ENCODE results near the gene NHP2. TPM values are rescaled to one million over a fixed set of nuclear protein-coding genes. Genes with fewer than 3 reads are reported as not detected.

Gene NHP2
- 136 and 161 TPM in 2 replicates for total RNA-seq (ENCODE audit: low replicate concordance)
- long read RNA-seq, transcript NHP2-201 (4 exons, 865 nt), result major isoform, 44 of 46 reads
- long read RNA-seq, partial matches to known transcripts, result 1 of 46 reads
- long read RNA-seq, other reads (novel, unspliced or antisense), result 0 of 46 reads

DNA sequence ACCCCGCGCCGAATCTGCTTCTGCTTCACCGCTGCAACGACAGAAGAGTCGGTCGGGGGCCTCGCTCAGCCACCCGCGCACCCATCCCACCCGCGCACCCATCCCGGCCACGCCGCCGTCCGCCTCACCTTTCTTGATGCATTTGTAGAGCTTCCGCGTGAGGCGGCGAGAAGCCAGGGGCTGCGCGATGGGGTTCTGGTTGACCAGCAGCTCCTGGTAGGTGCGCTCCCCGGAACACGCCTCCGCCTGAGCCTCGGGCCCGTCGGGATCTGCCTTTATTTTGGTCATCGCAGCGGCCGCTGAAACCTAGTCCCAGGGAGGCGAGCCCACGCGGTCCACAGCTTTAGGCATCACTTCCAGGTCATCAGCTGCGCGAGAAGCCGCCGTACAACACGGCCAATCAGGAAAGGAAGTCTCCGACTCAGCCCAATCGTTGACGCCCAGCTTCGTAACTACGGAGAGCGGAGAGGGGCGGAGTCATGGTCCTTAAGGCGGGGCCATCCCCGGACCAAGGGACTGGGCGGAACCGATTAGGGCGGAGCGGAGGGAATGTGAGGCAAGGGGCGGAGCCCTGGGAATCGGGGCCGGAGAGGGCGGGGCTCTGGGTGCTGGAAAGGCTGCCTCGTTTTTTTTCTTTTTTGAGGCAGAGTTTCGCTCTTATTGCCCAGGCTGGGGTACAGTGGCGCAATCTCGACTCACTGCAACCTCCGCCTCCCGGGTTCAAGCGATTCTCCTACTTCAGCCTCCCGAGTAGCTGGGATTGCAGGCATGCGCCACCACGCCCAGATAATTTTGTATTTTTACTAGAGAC lies at the start of gene NHP2:
Gene NHP2 (minus strand): TSS at position 356 of the 811 bp plus-strand sequence. CDS start 68 bp downstream, at position 288.
- H3K36me3 Mint-ChIP-seq, result no peaks in the 10 kb centered on the region
- peak within 1 kb of the TSS; percentile 96 for H3K4me3 Mint-ChIP-seq
- no peaks in the 10 kb centered on the region for H3K9me3 Mint-ChIP-seq
- DNase-seq (ENCODE audit: extremely low spot score, unreplicated experiment), result peak; percentile 97
- no peaks in the 10 kb centered on the region for H3K27me3 Mint-ChIP-seq
- peak within 1 kb of the TSS; percentile 90 for H3K27ac Mint-ChIP-seq
- H3K4me1 Mint-ChIP-seq (ENCODE audit: unreplicated experiment), result peaks cover 27% of the 10 kb centered on the region
- TF ChIP-seq, protein P1, sequence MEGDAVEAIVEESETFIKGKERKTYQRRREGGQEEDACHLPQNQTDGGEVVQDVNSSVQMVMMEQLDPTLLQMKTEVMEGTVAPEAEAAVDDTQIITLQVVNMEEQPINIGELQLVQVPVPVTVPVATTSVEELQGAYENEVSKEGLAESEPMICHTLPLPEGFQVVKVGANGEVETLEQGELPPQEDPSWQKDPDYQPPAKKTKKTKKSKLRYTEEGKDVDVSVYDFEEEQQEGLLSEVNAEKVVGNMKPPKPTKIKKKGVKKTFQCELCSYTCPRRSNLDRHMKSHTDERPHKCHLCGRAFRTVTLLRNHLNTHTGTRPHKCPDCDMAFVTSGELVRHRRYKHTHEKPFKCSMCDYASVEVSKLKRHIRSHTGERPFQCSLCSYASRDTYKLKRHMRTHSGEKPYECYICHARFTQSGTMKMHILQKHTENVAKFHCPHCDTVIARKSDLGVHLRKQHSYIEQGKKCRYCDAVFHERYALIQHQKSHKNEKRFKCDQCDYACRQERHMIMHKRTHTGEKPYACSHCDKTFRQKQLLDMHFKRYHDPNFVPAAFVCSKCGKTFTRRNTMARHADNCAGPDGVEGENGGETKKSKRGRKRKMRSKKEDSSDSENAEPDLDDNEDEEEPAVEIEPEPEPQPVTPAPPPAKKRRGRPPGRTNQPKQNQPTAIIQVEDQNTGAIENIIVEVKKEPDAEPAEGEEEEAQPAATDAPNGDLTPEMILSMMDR (conservative IDR thresholded peaks at IDR 0.05), result no peak

- H3K4me1 Mint-ChIP-seq (ENCODE audit: unreplicated experiment), result peaks cover 15% of the 10 kb centered on the region
- no peak for DNase-seq (ENCODE audit: extremely low spot score, unreplicated experiment)
- no peak overlapping the region for H3K27ac Mint-ChIP-seq
- H3K9me3 Mint-ChIP-seq, result no peaks in the 10 kb centered on the region
- peak overlapping the region; percentile 78 for H3K4me3 Mint-ChIP-seq
- peaks cover 3% of the 10 kb centered on the region for H3K27me3 Mint-ChIP-seq
- TF ChIP-seq, protein P1 (conservative IDR thresholded peaks at IDR 0.05), result no peak
- peaks cover 16% of the 10 kb centered on the region for H3K36me3 Mint-ChIP-seq
These were observed 48.9 kb upstream of the NHP2 start for GRCh38 chr5:178202541-178202940.

- TF ChIP-seq, protein P1 (conservative IDR thresholded peaks at IDR 0.05), result no peak
- Mint-ChIP-seq H3K9me3 (no peaks in the 10 kb centered on the region), H3K36me3 (peaks cover 15% of the 10 kb centered on the region), H3K4me1 (ENCODE audit: unreplicated experiment) (peaks cover 12% of the 10 kb centered on the region), H3K4me3 (peak overlapping the region; percentile 42), H3K27me3 (peaks cover 3% of the 10 kb centered on the region), H3K27ac (no peak overlapping the region)
- no peak for DNase-seq (ENCODE audit: extremely low spot score, unreplicated experiment)
These were observed 48.2 kb upstream of the NHP2 start for GRCh38 chr5:178201927-178202235.

DNA sequence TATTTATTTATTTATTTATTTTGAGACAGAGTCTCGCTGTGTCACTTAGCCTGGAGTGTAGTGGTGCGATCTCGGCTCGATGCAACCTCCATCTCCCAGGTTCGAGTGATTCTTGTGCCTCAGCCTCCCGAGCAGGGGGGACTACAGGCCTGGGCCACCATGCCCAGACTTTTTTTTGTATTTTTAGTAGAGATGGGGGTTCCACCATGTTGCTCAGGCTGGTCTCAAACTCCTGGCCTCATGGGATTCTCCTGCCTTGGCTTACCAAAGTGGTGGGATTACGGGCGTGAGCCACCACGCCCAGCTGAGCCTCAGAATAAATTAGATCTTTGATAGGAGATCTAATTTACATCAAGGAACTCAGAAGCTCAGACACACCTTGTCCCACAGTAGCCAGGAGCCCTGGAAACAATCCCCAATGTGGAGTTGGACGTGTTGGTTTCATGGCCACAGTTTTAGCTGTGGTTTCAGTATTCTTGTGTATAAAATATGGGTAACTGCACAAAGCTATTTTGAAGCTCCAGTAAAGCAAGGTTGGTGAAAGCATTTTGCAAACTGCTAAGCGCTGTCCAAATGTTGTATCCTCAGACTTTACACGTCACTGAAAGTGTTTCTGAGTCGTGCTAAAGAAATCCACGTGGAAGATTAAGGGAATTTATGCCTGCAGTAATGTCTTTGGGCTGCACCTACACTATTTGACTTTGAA lies 47.7 kb upstream of the NHP2 start:
- peaks cover 7% of the 10 kb centered on the region for H3K4me1 Mint-ChIP-seq (ENCODE audit: unreplicated experiment)
- H3K4me3 Mint-ChIP-seq, result peak overlapping the region; percentile 36
- no peak for DNase-seq (ENCODE audit: extremely low spot score, unreplicated experiment)

More for the DNA sequence above, 47.7 kb upstream of the NHP2 start:
- Mint-ChIP-seq H3K27me3 (peaks cover 3% of the 10 kb centered on the region), H3K27ac (no peak overlapping the region), H3K36me3 (peaks cover 11% of the 10 kb centered on the region), H3K9me3 (no peaks in the 10 kb centered on the region)
- TF ChIP-seq, protein P1 (conservative IDR thresholded peaks at IDR 0.05), result no peak

All from type B pancreatic cell (in vitro differentiated cells).